RWPE2 (cell line): ENCODE data around the gene COL23A1.
"Not testable (repeated sequence)": the region's sequence is repeated elsewhere in the genome, so short reads cannot be mapped to it uniquely, and the experiment has no call there.

Experiments used
- ATAC-seq: fragments of 200-7000 bp; cut with Tn5 transposase; 3 replicates; pipeline ENCODE4 v1.9.1; 2021; ENCODE audit warnings: low read depth
- DNase-seq: peaks from one replicate; pipeline ENCODE4 v3.0.0-alpha.2; 2020; ENCODE audit warnings: low spot score
- H3K27ac ChIP-seq: fragments of 450-650 bp; 2 replicates; pipeline ENCODE4 v1.5.1; 2017; ENCODE audit warnings: mild to moderate bottlenecking; ENCODE audit not compliant: poor library complexity, severe bottlenecking
- H3K27me3 ChIP-seq: fragments of 250-450 bp; sonication (Bioruptor Pico); 2 replicates; pipeline ENCODE4 v1.5.1; 2021; ENCODE audit warnings: mild to moderate bottlenecking, moderate library complexity; ENCODE audit not compliant: insufficient read depth, poor library complexity, severe bottlenecking
- H3K36me3 ChIP-seq: fragments of 250-450 bp; sonication (Bioruptor Pico); 2 replicates; pipeline ENCODE4 v1.5.1; 2020; ENCODE audit warnings: low read depth, mild to moderate bottlenecking, moderate library complexity
- H3K4me1 ChIP-seq: fragments of 250-450 bp; sonication (Bioruptor Pico); 2 replicates; pipeline ENCODE4 v1.5.1; 2021; ENCODE audit warnings: mild to moderate bottlenecking, moderate library complexity; ENCODE audit not compliant: insufficient read depth, poor library complexity, severe bottlenecking
- H3K4me3 ChIP-seq: fragments of 250-450 bp; sonication (Bioruptor Pico); 2 replicates; pipeline ENCODE4 v1.5.1; 2021; ENCODE audit warnings: mild to moderate bottlenecking, moderate library complexity; ENCODE audit not compliant: severe bottlenecking
- H3K9me3 ChIP-seq: fragments of 250-450 bp; sonication (Bioruptor Pico); 2 replicates; pipeline ENCODE4 v1.5.1; 2021; ENCODE audit warnings: mild to moderate bottlenecking, moderate library complexity; ENCODE audit not compliant: severe bottlenecking
- CTCF ChIP-seq: fragments of 450-650 bp; IDR thresholded peaks from one replicate; pipeline ENCODE4 v1.5.1; 2017; ENCODE audit warnings: mild to moderate bottlenecking, moderate library complexity; ENCODE audit not compliant: poor library complexity, severe bottlenecking

The COL23A1 gene

GRCh38 chr5:178257650-178258049 lies 332.5 kb downstream of the COL23A1 start:
- ATAC-seq (no peak), DNase-seq (no peak)
- H3K27me3 ChIP-seq, result no peaks in the 10 kb centered on the region
- no peaks in the 10 kb centered on the region for H3K4me1 ChIP-seq
- no peaks in the 10 kb centered on the region for H3K36me3 ChIP-seq
- TF ChIP-seq CTCF, result no peak
- no peak overlapping the region for H3K4me3 ChIP-seq
- no peak overlapping the region for H3K27ac ChIP-seq
- H3K9me3 ChIP-seq, result no peaks in the 10 kb centered on the region

GRCh38 chr5:178256746-178257145 lies 333.4 kb downstream of the COL23A1 start:
- Histone ChIP-seq H3K4me1 (no peaks in the 10 kb centered on the region), H3K9me3 (no peaks in the 10 kb centered on the region), H3K27ac (no peak overlapping the region), H3K36me3 (no peaks in the 10 kb centered on the region), H3K4me3 (no peak overlapping the region), H3K27me3 (no peaks in the 10 kb centered on the region)
- TF ChIP-seq CTCF, result no peak
- DNase-seq (no peak), ATAC-seq (no peak)

- ATAC-seq, DNase-seq, H3K9me3 ChIP-seq, H3K4me3 ChIP-seq, H3K36me3 ChIP-seq, H3K27me3 ChIP-seq, H3K4me1 ChIP-seq, H3K27ac ChIP-seq: not testable (repeated sequence)
Observed at GRCh38 chr5:178253632-178254031, 336.6 kb downstream of the COL23A1 start.

- ATAC-seq (no peak), DNase-seq (no peak)
- Histone ChIP-seq H3K27me3 (no peaks in the 10 kb centered on the region), H3K36me3 (no peaks in the 10 kb centered on the region), H3K27ac (no peak overlapping the region), H3K4me3 (no peak overlapping the region), H3K9me3 (no peaks in the 10 kb centered on the region), H3K4me1 (no peaks in the 10 kb centered on the region)
- no peak for TF ChIP-seq CTCF
Observed at GRCh38 chr5:178252258-178252657, 337.9 kb downstream of the COL23A1 start.

- no peaks in the 10 kb centered on the region for H3K9me3 ChIP-seq
- no peak for DNase-seq
- no peaks in the 10 kb centered on the region for H3K27me3 ChIP-seq
- no peaks in the 10 kb centered on the region for H3K36me3 ChIP-seq
- H3K4me1 ChIP-seq, result no peaks in the 10 kb centered on the region
- no peak for TF ChIP-seq CTCF
- ATAC-seq, result no peak
- no peak overlapping the region for H3K4me3 ChIP-seq
- no peak overlapping the region for H3K27ac ChIP-seq
Observed at GRCh38 chr5:178250263-178250662, 339.9 kb downstream of the COL23A1 start.
